ENCODE results near the gene UNC50.
A peak's percentile ranks its signal among the peaks of the same experiment; 100 is the strongest.

The UNC50 gene

GRCh38 chr2:98608116-98608961 is at the start of gene UNC50, which contains the start of gene COA5:
UNC50 (plus strand) TSS chr2:98608589; CDS start chr2:98609760, 1,171 bp downstream.
COA5 (minus strand) TSS chr2:98608512; CDS start chr2:98608405, 107 bp downstream.
- Mint-ChIP-seq H3K4me3 (peak within 1 kb of the TSS; percentile 91 to 97), H3K4me1 (peaks cover 35 to 55% of the 10 kb centered on the region in 2 donors)
- peak; percentile 89 to 91 for ATAC-seq (replicated peaks)

GRCh38 chr2:98558852-98559530 is 49.4 kb upstream of the UNC50 start:
- DNase-seq, result no peak
- ATAC-seq (replicated peaks), result no peak
- no peak overlapping the region for H3K27ac Mint-ChIP-seq
- peaks cover 23 to 34% of the 10 kb centered on the region in 2 donors for H3K4me1 Mint-ChIP-seq
- H3K4me3 Mint-ChIP-seq, result no peak overlapping the region
- no peaks in the 10 kb centered on the region for H3K9me3 Mint-ChIP-seq
- H3K27me3 Mint-ChIP-seq, result no peaks in the 10 kb centered on the region
- peaks cover 36 to 63% of the 10 kb centered on the region in 2 donors for H3K36me3 Mint-ChIP-seq

More at GRCh38 chr2:98608116-98608961, at the start of gene UNC50, which contains the start of gene COA5:
- DNase-seq, result peak; percentile 90
- Mint-ChIP-seq H3K27me3 (no peaks in the 10 kb centered on the region), H3K27ac (peak within 1 kb of the TSS; percentile 97), H3K9me3 (no peaks in the 10 kb centered on the region), H3K36me3 (peaks cover 14 to 19% of the 10 kb centered on the region in 2 donors)

- Mint-ChIP-seq H3K9me3 (no peaks in the 10 kb centered on the region), H3K27me3 (no peaks in the 10 kb centered on the region), H3K4me1 (peaks cover 23 to 28% of the 10 kb centered on the region in 2 donors), H3K27ac (no peak overlapping the region), H3K4me3 (no peak overlapping the region), H3K36me3 (peaks cover 34 to 58% of the 10 kb centered on the region in 2 donors)
- ATAC-seq (replicated peaks) (no peak), DNase-seq (no peak)
These were observed 48.8 kb upstream of the UNC50 start for GRCh38 chr2:98559581-98559980.

- ATAC-seq (replicated peaks) (no peak), DNase-seq (no peak)
- H3K4me1 Mint-ChIP-seq, result peaks cover 20 to 21% of the 10 kb centered on the region in 2 donors
- H3K27ac Mint-ChIP-seq, result no peak overlapping the region
- no peaks in the 10 kb centered on the region for H3K27me3 Mint-ChIP-seq
- H3K9me3 Mint-ChIP-seq, result no peaks in the 10 kb centered on the region
- peaks cover 26 to 54% of the 10 kb centered on the region in 2 donors for H3K36me3 Mint-ChIP-seq
- no peak overlapping the region for H3K4me3 Mint-ChIP-seq
These were observed 48.1 kb upstream of the UNC50 start for GRCh38 chr2:98560256-98560771.

- no peak for DNase-seq
- Mint-ChIP-seq H3K4me3 (no peak overlapping the region), H3K9me3 (no peaks in the 10 kb centered on the region), H3K27me3 (no peaks in the 10 kb centered on the region), H3K4me1 (peaks cover 14% of the 10 kb centered on the region in 2 donors), H3K27ac (no peak overlapping the region), H3K36me3 (peaks cover 25 to 54% of the 10 kb centered on the region in 2 donors)
- ATAC-seq (replicated peaks), result no peak
These were observed 47.4 kb upstream of the UNC50 start for GRCh38 chr2:98561018-98561417.

- no peak overlapping the region for H3K27ac Mint-ChIP-seq
- peaks cover 6 to 7% of the 10 kb centered on the region in 2 donors for H3K4me1 Mint-ChIP-seq
- ATAC-seq (replicated peaks) (peak in 1 of 2 donors; percentile 10), DNase-seq (no peak)
- peaks cover 27 to 62% of the 10 kb centered on the region in 2 donors for H3K36me3 Mint-ChIP-seq
- no peak overlapping the region for H3K4me3 Mint-ChIP-seq
- H3K9me3 Mint-ChIP-seq, result no peaks in the 10 kb centered on the region
- H3K27me3 Mint-ChIP-seq, result no peaks in the 10 kb centered on the region
These were observed 46.3 kb upstream of the UNC50 start for GRCh38 chr2:98561902-98562695.

GRCh38 chr2:98563394-98563793 is 45.0 kb upstream of the UNC50 start:
- H3K4me1 Mint-ChIP-seq, result peaks cover 0 to 7% of the 10 kb centered on the region in 2 donors
- no peak overlapping the region for H3K4me3 Mint-ChIP-seq
- H3K9me3 Mint-ChIP-seq, result no peaks in the 10 kb centered on the region
- no peaks in the 10 kb centered on the region for H3K27me3 Mint-ChIP-seq
- ATAC-seq (replicated peaks) (no peak), DNase-seq (no peak)
- peaks cover 23 to 63% of the 10 kb centered on the region in 2 donors for H3K36me3 Mint-ChIP-seq
- H3K27ac Mint-ChIP-seq, result no peak overlapping the region

- no peak for ATAC-seq (replicated peaks)
- Mint-ChIP-seq H3K4me3 (no peak overlapping the region), H3K27me3 (no peaks in the 10 kb centered on the region), H3K27ac (no peak overlapping the region), H3K36me3 (peaks cover 23 to 62% of the 10 kb centered on the region in 2 donors), H3K4me1 (peaks cover 0 to 4% of the 10 kb centered on the region in 2 donors), H3K9me3 (no peaks in the 10 kb centered on the region)
- no peak for DNase-seq
These were observed 43.8 kb upstream of the UNC50 start for GRCh38 chr2:98564541-98565132.

GRCh38 chr2:98565286-98565860 is 43.0 kb upstream of the UNC50 start:
- H3K4me1 Mint-ChIP-seq, result peaks cover 0 to 2% of the 10 kb centered on the region in 2 donors
- H3K27me3 Mint-ChIP-seq, result no peaks in the 10 kb centered on the region
- H3K4me3 Mint-ChIP-seq, result no peak overlapping the region
- DNase-seq, result no peak
- no peak for ATAC-seq (replicated peaks)
- peaks cover 27 to 69% of the 10 kb centered on the region in 2 donors for H3K36me3 Mint-ChIP-seq
- no peaks in the 10 kb centered on the region for H3K9me3 Mint-ChIP-seq
- H3K27ac Mint-ChIP-seq, result no peak overlapping the region

GRCh38 chr2:98565941-98566340 is 42.4 kb upstream of the UNC50 start:
- DNase-seq, result no peak
- Mint-ChIP-seq H3K4me3 (no peak overlapping the region), H3K27ac (no peak overlapping the region), H3K36me3 (peaks cover 28 to 68% of the 10 kb centered on the region in 2 donors), H3K9me3 (no peaks in the 10 kb centered on the region), H3K4me1 (peaks cover 0 to 2% of the 10 kb centered on the region in 2 donors), H3K27me3 (no peaks in the 10 kb centered on the region)
- no peak for ATAC-seq (replicated peaks)

GRCh38 chr2:98568161-98568956 is 40.0 kb upstream of the UNC50 start:
- DNase-seq (no peak), ATAC-seq (replicated peaks) (no peak)
- Mint-ChIP-seq H3K27me3 (no peaks in the 10 kb centered on the region), H3K27ac (no peak overlapping the region), H3K36me3 (peaks cover 35 to 64% of the 10 kb centered on the region in 2 donors), H3K9me3 (no peaks in the 10 kb centered on the region), H3K4me1 (no peaks in the 10 kb centered on the region), H3K4me3 (no peak overlapping the region)

- Mint-ChIP-seq H3K36me3 (peaks cover 40 to 69% of the 10 kb centered on the region in 2 donors), H3K27ac (no peak overlapping the region)
- ATAC-seq (replicated peaks), result peak; percentile 85
These were observed 39.1 kb upstream of the UNC50 start for GRCh38 chr2:98569197-98569793.

More at GRCh38 chr2:98569197-98569793, 39.1 kb upstream of the UNC50 start:
- Mint-ChIP-seq H3K27me3 (no peaks in the 10 kb centered on the region), H3K4me3 (no peak overlapping the region), H3K4me1 (no peaks in the 10 kb centered on the region), H3K9me3 (no peaks in the 10 kb centered on the region)
- peak; percentile 17 for DNase-seq
